NOMO-1 treated with DMSO at 0.1 percent for 48 hours (cell line): Measurements from ENCODE around the gene ZNF215.
"Not testable (repeated sequence)": the region's sequence is repeated elsewhere in the genome, so short reads cannot be mapped to it uniquely, and the experiment has no call there.

Experiments
- DNase-seq: peaks from one replicate; lab custom pipeline; 2025; ENCODE audit not compliant: unreplicated experiment; lab: John Stamatoyannopoulos, UW

Gene ZNF215

DNA sequence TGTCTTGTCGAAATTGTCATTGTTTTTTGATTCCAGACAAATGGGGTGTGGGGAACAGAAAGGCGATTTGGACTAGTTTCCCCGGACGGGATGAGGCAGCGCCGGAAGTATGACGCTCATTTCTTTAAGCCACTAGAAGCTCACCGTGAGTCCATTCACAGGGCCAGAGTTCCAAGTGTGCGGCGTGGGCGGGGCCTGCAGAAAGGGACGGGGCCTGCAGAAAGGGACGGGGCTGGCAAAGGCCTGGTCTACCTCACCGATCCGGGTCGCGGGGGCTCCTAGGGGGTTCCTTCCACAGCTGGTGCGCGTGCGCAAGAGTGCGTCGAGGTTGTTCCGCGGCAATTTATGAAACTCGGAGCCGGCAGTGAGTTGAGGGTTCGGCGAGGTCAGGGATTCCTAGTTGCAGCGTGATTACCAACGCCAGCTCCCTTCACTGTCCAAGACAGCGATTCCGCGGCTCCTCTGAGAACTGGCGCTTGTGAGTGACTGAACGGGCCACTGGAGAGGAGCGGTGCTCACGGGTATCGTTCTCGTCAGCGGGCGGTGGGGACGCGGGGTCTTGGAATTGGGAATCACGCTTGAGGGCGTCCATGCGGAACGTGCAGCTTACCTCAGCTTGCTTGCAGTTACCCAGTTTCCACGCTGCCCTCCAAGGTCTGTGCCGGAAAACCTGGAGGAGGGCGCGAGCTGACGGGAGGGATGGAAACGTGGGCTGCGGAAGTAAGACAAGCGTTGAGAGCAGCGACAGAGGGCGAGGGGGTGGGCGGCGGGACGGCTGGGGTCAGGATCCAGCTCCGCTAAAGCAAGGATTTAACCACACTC is at the start of gene ZNF215:
TSS of gene ZNF215 (plus strand) at position 219 of the 822 bp plus-strand sequence. CDS start 5,847 bp downstream, outside the sequence.
- DNase-seq: peak; percentile 16

DNA sequence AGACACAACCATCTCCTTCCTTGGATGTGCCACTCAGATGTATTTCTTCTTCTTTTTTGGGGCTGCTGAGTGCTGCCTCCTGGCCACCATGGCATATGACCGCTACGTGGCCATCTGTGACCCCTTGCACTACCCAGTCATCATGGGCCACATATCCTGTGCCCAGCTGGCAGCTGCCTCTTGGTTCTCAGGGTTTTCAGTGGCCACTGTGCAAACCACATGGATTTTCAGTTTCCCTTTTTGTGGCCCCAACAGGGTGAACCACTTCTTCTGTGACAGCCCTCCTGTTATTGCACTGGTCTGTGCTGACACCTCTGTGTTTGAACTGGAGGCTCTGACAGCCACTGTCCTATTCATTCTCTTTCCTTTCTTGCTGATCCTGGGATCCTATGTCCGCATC is 49.3 kb upstream of the ZNF215 start:
- DNase-seq: no peak

- no peak for DNase-seq
Observed at GRCh38 chr11:6882751-6883150, 43.5 kb upstream of the ZNF215 start.

DNA sequence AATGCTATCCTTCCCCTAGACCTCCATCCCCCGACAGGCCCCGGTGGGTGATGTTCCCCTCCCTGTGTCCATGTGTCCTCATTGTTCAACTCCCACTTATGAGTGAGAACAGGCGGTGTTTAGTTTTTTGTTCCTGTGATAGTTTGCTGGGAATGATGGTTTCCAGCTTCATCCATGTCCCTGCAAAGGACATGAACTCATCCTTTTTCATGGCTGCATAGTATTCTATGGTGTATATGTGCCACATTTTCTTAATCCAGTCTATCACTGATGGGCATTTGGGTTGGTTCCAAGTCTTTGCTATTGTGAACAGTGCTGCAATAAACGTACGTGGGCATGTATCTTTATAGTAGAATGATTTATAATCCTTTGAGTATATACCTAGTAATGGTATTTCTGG is 38.5 kb upstream of the ZNF215 start:
- not testable (repeated sequence) for DNase-seq

GRCh38 chr11:6888830-6889229 is 37.4 kb upstream of the ZNF215 start:
- no peak for DNase-seq

DNA sequence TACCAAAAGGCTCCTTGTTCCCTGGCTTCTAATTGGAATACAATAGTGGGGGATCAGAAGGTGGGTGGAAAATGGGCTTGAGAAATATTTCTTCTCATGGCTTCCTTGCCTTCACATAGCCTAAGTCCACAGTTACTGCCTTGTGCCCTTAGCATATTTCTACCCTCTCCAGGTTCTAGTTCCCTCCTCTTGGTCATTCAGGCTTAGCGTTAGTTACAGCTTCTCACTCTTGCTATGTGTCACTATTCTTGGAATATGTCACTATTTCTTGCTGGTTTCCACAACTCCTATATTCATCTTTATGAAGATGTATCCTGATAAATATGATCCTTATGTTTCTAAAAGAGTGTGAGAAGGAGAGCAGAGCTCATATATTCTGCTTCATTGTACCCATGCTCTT is 36.4 kb upstream of the ZNF215 start:
- DNase-seq: no peak

DNA sequence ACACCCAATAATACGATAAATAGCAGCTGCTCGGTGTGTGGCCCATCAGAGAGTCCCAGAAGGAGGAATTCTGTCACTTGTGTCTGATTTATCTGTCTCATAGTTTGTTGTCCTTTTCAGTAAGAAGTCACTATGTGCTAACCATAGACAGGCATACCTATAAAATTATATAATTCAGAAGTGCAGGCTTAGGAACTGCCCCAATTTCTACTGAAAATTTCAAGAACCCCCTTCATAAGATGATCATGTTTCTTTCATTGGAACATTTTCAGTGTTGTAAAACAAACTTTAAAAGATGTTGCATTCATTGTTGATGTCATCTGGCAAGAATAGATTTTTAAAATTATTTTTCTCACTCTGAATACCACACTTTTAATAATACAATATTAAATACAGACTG is 33.8 kb upstream of the ZNF215 start, which contains the start of gene OR2D2:
TSS of gene OR2D2 (minus strand) at position 101 of the 400 bp plus-strand sequence. CDS start at position 101, 0 bp downstream.
- DNase-seq: no peak

GRCh38 chr11:6894097-6894496 is 32.1 kb upstream of the ZNF215 start:
- no peak for DNase-seq

GRCh38 chr11:6895010-6895409 is 31.2 kb upstream of the ZNF215 start:
- DNase-seq: no peak

DNA sequence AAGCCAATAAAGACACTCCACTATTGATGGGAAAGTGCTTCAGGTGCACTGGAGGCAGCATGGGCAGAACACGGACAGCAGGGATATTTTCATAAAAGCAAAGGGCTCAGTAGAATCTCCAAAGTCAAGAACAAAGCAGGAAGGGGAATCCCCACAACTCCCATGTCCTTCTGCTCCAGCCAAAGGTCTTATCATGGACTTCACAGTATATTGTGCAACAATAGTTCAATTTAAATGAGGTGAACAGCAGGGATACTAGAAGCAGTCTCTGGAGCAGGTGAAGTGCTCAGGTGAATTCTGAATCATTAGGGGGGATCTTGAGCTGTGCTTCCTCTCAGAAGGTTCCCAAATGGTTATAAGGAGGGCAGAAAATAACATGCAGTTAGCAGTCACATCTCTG is 27.3 kb upstream of the ZNF215 start:
- DNase-seq: no peak

DNA sequence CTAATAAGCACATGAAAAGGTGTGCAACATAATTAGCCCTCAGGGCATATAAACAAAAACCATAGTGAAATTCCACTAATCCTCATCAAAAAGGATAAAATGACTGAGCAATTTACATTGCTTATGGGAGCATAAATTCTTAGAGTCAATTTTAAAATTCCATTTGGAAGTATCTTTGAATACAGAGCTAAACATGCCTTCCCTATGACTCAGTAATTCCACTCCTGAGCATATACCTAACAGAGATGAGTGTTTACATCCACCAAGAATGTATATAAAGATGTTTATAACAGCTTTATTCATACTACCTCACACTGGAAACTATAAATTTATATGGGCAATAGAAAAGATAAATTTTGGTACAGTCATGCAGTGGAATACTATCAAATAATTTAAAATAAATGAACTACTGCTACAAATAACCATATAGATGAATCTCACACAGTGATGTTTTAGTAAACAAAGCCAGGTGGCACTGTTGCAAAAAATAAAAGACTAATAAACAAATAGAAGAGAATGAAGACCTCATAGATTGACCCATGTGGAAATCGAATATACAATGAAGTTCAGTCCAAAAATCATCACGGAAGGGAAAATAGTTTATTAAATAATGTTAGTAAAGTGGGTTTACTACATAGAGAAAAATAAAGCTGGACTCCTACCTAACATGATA is 25.8 kb upstream of the ZNF215 start:
- no peak for DNase-seq

- not testable (repeated sequence) for DNase-seq
Observed at GRCh38 chr11:6904804-6905203, 21.4 kb upstream of the ZNF215 start.

- no peak for DNase-seq
Observed at GRCh38 chr11:6911378-6911777, 14.8 kb upstream of the ZNF215 start.

GRCh38 chr11:6911948-6912347 is 14.3 kb upstream of the ZNF215 start:
- no peak for DNase-seq

- no peak for DNase-seq
Observed at GRCh38 chr11:6919698-6920097, 6.5 kb upstream of the ZNF215 start.

DNA sequence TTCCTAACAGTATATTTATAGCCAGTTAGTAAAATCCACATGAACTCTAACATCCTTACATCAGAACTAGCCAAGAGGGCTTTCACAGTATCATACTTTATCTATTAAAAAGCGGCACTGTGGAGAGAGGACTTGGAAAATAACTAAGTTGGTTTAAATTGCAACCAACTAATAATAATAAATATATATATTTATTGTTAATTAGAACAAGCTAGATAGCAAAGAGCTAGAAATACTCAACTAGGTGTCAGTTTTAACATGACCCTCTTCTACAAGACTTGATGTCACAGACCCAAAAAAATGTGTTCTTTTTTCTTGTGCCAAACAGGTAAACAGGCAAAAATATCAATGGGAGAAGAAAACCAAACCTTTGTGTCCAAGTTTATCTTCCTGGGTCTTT is 5.5 kb upstream of the ZNF215 start, which contains the start of gene OR2D3:
TSS of gene OR2D3 (plus strand) at position 301 of the 400 bp plus-strand sequence. CDS start at position 301, 0 bp downstream.
- no peak for DNase-seq

DNA sequence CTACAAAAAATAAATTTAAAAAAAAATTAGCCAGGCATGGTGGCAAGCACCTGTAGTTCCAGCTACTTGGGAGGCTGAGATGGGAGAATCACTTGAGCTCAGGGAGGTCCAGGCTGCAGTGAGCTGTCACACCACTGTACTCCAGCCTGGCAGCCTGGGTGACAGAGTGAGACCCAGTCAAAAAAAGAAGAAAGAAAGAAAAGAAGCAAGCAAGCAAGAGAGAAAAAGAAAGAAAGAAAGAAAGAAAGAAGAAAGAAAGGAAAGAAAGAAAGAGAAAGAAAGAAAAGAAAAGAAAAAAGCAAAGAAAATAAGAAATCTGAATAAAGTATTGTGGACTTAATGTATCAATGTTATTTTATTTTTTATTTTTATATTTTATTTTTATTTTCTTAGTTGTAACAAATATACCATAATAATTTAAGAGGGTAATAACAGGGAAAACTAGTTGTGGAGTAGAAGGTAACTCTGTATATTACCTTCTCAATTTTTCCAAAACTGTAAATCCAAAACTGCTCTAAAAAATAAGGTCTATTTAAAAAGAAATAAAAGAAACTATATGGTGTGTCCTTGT is 1.1 kb upstream of the ZNF215 start:
- DNase-seq: no peak

- DNase-seq: no peak
Observed at GRCh38 chr11:6925636-6926207, 504 bp upstream of the ZNF215 start.

- peak; percentile 2 for DNase-seq
Observed at GRCh38 chr11:6927030-6927617, 898 bp downstream of the ZNF215 start.

- DNase-seq: no peak
Observed at GRCh38 chr11:6928916-6929315, 2.7 kb downstream of the ZNF215 start.

DNA sequence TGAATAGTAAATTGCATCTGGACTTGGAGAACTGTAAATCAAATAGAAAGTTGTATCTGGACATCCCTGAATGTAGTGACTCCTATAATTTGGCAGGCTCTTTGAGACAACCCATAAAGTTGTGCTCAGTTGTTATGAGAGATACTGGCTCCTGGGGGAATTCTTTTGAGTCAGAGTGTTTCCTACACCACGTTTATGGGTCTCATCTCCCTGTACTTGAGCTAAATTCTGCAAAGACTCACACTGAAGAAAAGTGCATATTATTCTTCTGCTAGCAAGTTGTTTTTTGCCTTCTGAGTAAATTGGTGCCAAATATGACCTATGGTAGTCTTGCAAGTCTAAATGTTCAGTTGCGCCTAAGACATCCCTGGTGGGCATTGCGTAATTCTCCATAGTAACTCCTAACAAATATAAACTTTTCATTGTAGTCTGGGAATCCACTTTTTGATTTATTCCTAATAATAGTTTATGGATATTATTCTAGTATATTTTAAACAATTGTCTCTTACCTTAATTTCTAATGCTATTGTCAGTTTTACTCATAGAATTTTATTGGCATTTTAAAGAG is 5.0 kb downstream of the ZNF215 start:
- no peak for DNase-seq
